Adipocyte (in vitro differentiated cells): ENCODE results near the gene MEOX2.
A peak's percentile ranks its signal among the peaks of the same experiment; 100 is the strongest.

Experiments
- DNase-seq: peaks from one replicate; pipeline ENCODE4 v3.0.0-alpha.2; 2015; ENCODE audit warnings: low read depth
- H3K27me3 ChIP-seq: replicated peaks from 2 replicates; pipeline ENCODE4 v1.7.0; 2013; ENCODE audit warnings: mild to moderate bottlenecking, low read length, moderate library complexity; ENCODE audit not compliant: control insufficient read depth, insufficient read depth
- H3K36me3 ChIP-seq: 2 replicates; pipeline ENCODE4 v1.7.0; 2013; ENCODE audit warnings: low read length, mild to moderate bottlenecking, moderate library complexity; ENCODE audit not compliant: control insufficient read depth, insufficient read depth, severe bottlenecking
- H3K4me1 ChIP-seq: 2 replicates; pipeline ENCODE4 v1.7.0; 2013; ENCODE audit warnings: mild to moderate bottlenecking, low read length, moderate library complexity; ENCODE audit not compliant: control insufficient read depth, insufficient read depth
- H3K4me3 ChIP-seq: 2 replicates; pipeline ENCODE4 v1.7.0; 2013; ENCODE audit warnings: mild to moderate bottlenecking, low read length, moderate library complexity
- H3K9ac ChIP-seq: 2 replicates; pipeline ENCODE4 v1.7.0; 2013; ENCODE audit warnings: mild to moderate bottlenecking, low read length, moderate library complexity
- H3K9me3 ChIP-seq: 2 replicates; pipeline ENCODE4 v1.7.0; 2013; ENCODE audit warnings: mild to moderate bottlenecking, low read length, moderate library complexity; ENCODE audit not compliant: control insufficient read depth

The MEOX2 gene

DNA sequence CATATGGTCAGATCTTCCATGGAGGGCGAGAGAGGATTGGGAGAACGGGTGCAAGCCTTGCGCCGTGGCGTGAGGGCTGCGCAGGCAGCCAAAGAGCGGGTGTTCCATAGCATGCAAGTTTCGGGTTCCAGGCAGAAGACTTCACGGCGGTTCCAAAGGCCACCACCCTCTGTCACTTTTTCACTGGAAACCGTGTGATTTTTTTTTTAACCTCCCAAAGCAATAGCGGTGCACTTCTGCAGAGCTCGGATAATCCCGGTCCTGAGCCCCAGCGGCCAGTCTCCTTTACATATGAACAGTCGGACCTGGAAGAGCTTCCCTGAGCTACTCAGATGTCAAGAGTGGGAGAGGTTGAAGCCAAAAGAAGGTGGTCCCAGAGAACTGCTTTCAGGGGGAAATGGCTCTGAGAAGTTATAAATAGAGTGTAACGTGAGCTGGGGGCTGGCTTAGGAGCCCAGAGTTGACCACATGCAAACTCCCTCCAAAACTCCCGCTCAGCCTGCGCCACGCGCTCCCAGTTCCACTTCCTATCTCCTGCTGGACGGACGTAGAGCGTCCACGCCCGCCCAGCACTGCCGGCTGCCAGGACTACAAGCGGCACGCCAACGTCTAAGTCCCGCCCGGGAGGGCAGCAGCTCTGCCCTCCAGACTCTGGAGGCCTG, at the start of gene MEOX2:
Gene MEOX2, minus strand, starts transcription at position 389 of the 662 bp plus-strand sequence. Its CDS starts 281 bp downstream, at position 108.
- Histone ChIP-seq H3K27me3 (peaks cover 9% of the 10 kb centered on the region), H3K4me1 (peaks cover 25% of the 10 kb centered on the region)
- DNase-seq, result peak; percentile 69

DNA sequence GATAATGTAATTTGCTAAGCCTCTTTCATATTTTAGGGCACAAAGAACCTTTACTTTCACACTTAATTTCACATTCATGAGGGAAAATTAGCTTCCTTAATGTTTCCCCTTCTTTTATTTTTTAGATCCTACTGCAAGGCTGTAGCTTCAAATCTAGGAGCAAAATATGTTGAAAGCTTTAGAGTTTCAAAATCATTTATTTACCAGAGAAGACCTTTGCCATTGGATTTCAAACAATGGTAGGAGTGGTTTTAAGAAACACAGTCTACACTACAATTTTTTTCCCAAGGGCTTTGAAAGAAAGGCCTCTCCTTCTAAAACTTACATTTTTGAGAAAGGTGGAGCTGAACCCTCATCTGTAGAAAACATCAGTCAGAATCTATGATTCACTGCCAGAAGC, 43.3 kb upstream of the MEOX2 start:
- DNase-seq, result peak; percentile 49
- no peak overlapping the region for H3K9ac ChIP-seq
- H3K36me3 ChIP-seq, result no peaks in the 10 kb centered on the region
- H3K27me3 ChIP-seq, result no peaks in the 10 kb centered on the region
- no peaks in the 10 kb centered on the region for H3K9me3 ChIP-seq
- H3K4me1 ChIP-seq, result no peaks in the 10 kb centered on the region
- H3K4me3 ChIP-seq, result no peak overlapping the region

More for the DNA sequence above, at the start of gene MEOX2:
- no peaks in the 10 kb centered on the region for H3K36me3 ChIP-seq
- H3K9me3 ChIP-seq, result no peaks in the 10 kb centered on the region
- H3K9ac ChIP-seq, result peak within 1 kb of the TSS; percentile 86
- H3K4me3 ChIP-seq, result peak within 1 kb of the TSS; percentile 86

DNA sequence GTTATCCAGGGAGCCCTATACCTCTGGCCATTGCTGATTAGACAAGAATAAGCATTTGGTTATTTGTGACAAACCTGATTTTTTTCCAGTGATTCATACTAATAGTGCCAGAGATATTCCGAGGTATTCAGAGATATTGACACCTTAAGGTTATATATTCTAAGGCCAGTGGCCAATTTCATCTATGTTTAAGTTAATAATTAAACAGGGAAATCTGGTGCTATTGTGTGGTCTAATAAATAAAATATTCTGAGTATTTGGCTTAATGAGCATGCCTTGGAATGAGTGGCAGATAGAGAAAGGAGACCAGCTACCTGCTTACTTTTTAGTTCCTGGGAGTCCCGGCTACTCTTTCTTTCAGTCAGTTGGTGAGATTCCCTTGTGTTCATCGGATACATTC, 38.6 kb upstream of the MEOX2 start:
- no peak for DNase-seq
- Histone ChIP-seq H3K27me3 (no peaks in the 10 kb centered on the region), H3K36me3 (no peaks in the 10 kb centered on the region), H3K4me1 (peaks cover 10% of the 10 kb centered on the region), H3K9me3 (no peaks in the 10 kb centered on the region), H3K4me3 (no peak overlapping the region), H3K9ac (no peak overlapping the region)

DNA sequence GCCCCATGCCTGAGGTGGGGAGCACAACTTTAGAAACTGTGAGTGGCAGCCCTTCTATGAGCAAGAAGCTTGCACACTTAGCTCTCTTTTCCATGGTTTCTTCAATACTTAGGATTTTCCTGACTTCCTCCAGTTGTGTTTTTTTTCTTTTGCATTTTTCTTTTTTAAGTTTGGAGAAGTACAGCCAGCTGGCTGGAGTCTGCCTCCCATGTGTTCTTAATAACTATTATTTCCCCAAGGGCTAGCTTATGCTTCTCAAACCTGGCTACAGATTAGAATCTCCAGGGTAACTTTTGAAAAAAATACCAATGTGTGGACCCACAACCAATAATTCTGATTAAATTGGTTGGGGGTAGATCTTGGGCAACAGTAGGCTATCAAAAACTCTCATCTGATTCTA, 37.4 kb upstream of the MEOX2 start:
- Histone ChIP-seq H3K9me3 (no peaks in the 10 kb centered on the region), H3K9ac (no peak overlapping the region), H3K36me3 (no peaks in the 10 kb centered on the region), H3K4me1 (peaks cover 10% of the 10 kb centered on the region), H3K4me3 (no peak overlapping the region), H3K27me3 (no peaks in the 10 kb centered on the region)
- DNase-seq, result peak; percentile 48

DNA sequence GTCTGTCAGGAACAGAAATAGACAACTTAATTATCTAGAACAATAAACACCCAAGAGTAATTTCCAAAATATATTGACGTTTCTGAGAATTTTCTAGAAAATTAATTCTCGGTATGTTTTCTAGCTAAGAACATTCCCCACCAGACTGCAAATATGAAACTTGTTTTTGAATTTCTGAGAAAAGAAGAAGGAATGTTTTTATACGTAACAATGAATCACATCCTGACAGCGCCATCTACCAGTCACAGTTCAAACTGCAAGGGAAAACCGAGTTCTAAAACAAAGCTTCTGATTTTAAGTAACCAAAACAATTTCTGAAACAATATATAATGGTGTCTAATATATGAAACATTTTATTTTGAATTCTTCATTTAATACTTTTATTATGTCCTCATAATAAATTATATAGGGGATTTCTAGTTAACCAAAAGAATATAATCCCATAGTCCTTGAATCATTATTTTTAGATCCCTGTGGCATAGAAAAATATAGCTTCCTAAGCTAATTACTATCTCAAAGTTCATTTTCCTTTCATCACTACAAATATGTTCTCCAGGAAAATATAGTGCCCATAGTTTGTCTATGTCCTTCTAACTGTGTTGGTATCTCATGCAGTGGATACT, 34.5 kb upstream of the MEOX2 start:
- DNase-seq, result peak; percentile 72
- no peaks in the 10 kb centered on the region for H3K9me3 ChIP-seq
- H3K4me1 ChIP-seq, result peaks cover 10% of the 10 kb centered on the region
- H3K9ac ChIP-seq, result peak overlapping the region; percentile 13
- no peaks in the 10 kb centered on the region for H3K27me3 ChIP-seq
- no peaks in the 10 kb centered on the region for H3K36me3 ChIP-seq
- H3K4me3 ChIP-seq, result no peak overlapping the region

DNA sequence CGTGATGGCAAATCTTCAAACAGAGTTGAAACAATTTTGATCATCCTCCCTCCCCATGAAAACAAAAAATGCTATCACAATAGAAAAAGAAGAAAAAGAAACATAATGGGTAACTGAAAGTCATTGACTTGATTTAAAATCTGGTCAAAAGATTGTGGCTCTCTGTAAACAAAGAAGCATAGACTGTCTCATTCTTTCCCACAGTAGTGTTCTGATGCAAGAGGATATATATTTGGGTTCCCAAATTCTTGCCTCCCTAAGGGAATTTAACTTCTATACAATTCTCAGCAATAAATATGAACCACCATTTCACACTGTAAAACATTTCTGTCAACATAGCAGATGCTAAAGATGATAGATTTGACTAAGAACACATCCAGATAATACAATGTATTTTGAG, 32.8 kb upstream of the MEOX2 start:
- no peak overlapping the region for H3K4me3 ChIP-seq
- H3K4me1 ChIP-seq, result peaks cover 9% of the 10 kb centered on the region
- H3K36me3 ChIP-seq, result no peaks in the 10 kb centered on the region
- H3K27me3 ChIP-seq, result no peaks in the 10 kb centered on the region
- peak; percentile 8 for DNase-seq
- no peaks in the 10 kb centered on the region for H3K9me3 ChIP-seq
- H3K9ac ChIP-seq, result no peak overlapping the region

DNA sequence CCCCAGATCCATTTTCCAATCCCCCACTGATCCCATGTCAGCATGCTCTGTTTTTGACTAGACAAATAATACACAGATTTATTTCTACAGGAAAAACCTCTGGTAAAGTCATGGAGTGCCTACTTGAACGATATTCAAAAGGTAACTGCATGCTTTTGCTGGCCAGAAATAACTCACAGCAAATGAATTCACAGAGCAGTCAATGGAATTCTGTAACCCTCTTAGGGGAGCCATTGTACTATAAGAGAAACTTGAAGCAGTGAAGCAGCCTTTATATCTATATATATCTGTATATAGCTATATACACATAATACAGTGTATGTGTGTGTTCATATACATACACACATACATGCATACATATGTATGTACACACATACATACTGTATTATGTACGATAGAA, 29.0 kb upstream of the MEOX2 start:
- H3K36me3 ChIP-seq, result no peaks in the 10 kb centered on the region
- H3K4me1 ChIP-seq, result no peaks in the 10 kb centered on the region
- no peaks in the 10 kb centered on the region for H3K27me3 ChIP-seq
- H3K4me3 ChIP-seq, result no peak overlapping the region
- H3K9me3 ChIP-seq, result no peaks in the 10 kb centered on the region
- no peak for DNase-seq
- no peak overlapping the region for H3K9ac ChIP-seq

DNA sequence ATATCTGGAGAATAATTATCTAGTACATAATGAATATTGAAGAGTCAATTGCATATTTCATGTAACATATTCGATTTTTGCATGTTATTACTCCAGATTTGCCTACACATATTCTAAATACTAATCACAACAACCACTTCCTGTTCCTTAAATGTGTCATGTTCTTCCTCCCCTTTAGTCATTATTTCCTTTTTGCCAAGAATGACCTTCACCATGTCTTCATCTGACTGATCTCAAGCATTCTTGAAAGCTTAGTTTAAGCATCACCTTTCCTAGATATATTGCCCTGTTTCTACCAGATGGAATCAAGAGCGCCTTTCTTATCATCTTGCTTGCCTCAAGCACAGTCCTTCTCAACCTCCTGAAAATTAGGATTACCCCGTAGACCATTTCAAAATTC, 23.5 kb upstream of the MEOX2 start:
- H3K9ac ChIP-seq, result no peak overlapping the region
- no peaks in the 10 kb centered on the region for H3K27me3 ChIP-seq
- no peak overlapping the region for H3K4me3 ChIP-seq
- H3K36me3 ChIP-seq, result no peaks in the 10 kb centered on the region
- H3K4me1 ChIP-seq, result no peaks in the 10 kb centered on the region
- H3K9me3 ChIP-seq, result no peaks in the 10 kb centered on the region
- no peak for DNase-seq

DNA sequence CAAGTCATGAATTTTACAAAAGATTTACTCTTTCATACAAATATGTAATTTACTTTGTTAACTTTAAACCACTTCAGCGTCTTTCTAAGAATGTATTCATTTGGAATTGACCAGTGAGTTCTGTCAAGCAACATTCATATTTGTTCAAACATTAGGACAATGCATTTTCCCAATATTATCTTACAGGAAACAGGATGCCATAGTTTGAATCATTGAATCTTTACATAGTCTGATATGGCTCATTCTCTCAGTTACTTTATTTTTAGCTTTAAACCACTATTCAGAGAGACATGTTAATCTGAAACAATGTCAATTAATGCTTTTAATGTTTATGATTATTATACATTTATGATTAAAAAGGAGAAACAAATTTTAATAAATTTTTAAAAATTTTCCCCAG, 21.1 kb upstream of the MEOX2 start:
- no peaks in the 10 kb centered on the region for H3K9me3 ChIP-seq
- no peaks in the 10 kb centered on the region for H3K27me3 ChIP-seq
- no peak for DNase-seq
- H3K36me3 ChIP-seq, result no peaks in the 10 kb centered on the region
- H3K4me3 ChIP-seq, result no peak overlapping the region
- H3K9ac ChIP-seq, result no peak overlapping the region
- H3K4me1 ChIP-seq, result no peaks in the 10 kb centered on the region

DNA sequence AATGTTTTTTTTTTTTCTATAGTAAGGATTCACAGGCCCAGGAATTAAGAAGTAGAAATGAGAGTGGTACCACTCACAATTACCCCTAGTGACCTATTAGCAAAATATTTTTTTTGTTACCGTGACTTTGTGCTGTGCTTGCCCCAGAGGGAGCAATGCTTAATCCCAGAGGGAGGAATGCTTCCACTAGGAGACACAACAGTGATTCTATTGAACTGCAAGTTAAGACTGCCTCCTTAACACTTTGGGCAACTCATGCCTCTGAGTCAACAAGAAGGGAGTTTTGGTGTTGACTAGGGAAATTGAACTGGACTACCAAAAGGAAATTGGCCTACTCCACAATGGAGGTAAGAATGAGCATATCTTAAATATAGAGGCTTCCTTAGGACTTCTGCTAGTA, 17.2 kb upstream of the MEOX2 start:
- H3K36me3 ChIP-seq, result no peaks in the 10 kb centered on the region
- no peak for DNase-seq
- H3K4me3 ChIP-seq, result no peak overlapping the region
- H3K4me1 ChIP-seq, result no peaks in the 10 kb centered on the region
- no peaks in the 10 kb centered on the region for H3K27me3 ChIP-seq
- H3K9ac ChIP-seq, result no peak overlapping the region
- no peaks in the 10 kb centered on the region for H3K9me3 ChIP-seq

DNA sequence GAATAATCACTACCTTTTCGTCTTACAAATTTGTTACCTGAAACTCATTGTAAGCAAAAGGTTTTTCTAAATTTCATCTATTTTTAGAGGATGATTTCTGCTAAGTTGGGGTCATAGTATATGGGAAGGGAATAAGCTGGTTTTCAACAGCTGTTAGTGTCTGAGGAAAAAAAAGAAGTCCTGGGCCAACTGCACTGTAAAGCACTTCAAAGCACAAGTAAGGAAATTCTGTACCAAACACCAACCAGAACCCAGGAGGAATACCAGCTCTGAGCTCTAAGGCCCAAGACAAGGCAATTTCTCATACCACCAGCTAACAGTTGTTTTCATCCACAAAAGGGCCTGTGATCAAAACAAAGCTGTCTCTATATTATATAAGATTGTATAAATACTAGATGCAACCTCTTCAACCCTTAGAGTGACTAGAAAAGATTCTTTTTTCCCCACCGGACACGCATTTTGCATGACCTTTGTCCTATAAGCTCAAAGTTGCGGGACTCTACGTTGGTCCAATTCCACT, 6.1 kb upstream of the MEOX2 start:
- H3K4me3 ChIP-seq, result no peak overlapping the region
- no peaks in the 10 kb centered on the region for H3K9me3 ChIP-seq
- no peaks in the 10 kb centered on the region for H3K36me3 ChIP-seq
- peaks cover 2% of the 10 kb centered on the region for H3K4me1 ChIP-seq
- peaks cover under 1% of the 10 kb centered on the region for H3K27me3 ChIP-seq
- no peak for DNase-seq
- no peak overlapping the region for H3K9ac ChIP-seq
